Activated CD4-positive, alpha-beta memory T cell treated with anti-CD3 and anti-CD28 coated beads for 36 hours (primary cell): ENCODE data around the gene MYL12B. TPM values are rescaled to one million over a fixed set of nuclear protein-coding genes. Genes with fewer than 3 reads are reported as not detected.

Experiments used
- CTCF ChIA-PET: fragments of 350-600 bp; sonication (Branson Sonifier 250); formaldehyde crosslinking; loops from one replicate; lab custom pipeline; 2021; ENCODE audit warnings: antibody characterized with exemption, inconsistent platforms; lab: Charles Lee
- POLR2A ChIA-PET: fragments of 350-600 bp; sonication (Branson Sonifier 250); formaldehyde crosslinking; loops from one replicate; lab custom pipeline; 2021; ENCODE audit warnings: antibody characterized with exemption; lab: Charles Lee
- DNase-seq: peaks from one replicate; pipeline ENCODE4 v3.0.0-alpha.2; 2020
- H3K27ac Mint-ChIP-seq: one replicate; pipeline ENCODE4 v1.8.0; 2021; ENCODE audit warnings: mixed read lengths
- H3K27me3 Mint-ChIP-seq: one replicate; pipeline ENCODE4 v1.8.0; 2021; ENCODE audit warnings: mixed read lengths
- H3K36me3 Mint-ChIP-seq: one replicate; pipeline ENCODE4 v1.8.0; 2021; ENCODE audit warnings: mixed read lengths
- H3K4me1 Mint-ChIP-seq: one replicate; pipeline ENCODE4 v1.8.0; 2021; ENCODE audit warnings: low read depth, mixed read lengths
- H3K4me3 Mint-ChIP-seq: one replicate; pipeline ENCODE4 v1.8.0; 2021; ENCODE audit warnings: mild to moderate bottlenecking, mixed read lengths
- H3K9me3 Mint-ChIP-seq: one replicate; pipeline ENCODE4 v1.8.0; 2021; ENCODE audit warnings: mixed read lengths
- intact Hi-C: fragments of 100-400 bp; cut with micrococcal nuclease; formaldehyde crosslinking; loops from one replicate; pipeline ENCODE4 v1.15.1; 2023
- total RNA-seq, 2 experiments: library from RNA; stranded (reverse); gene quantifications; one replicate each; pipeline ENCODE4 v1.2.3, GENCODE V29; 2021

The MYL12B gene
- total RNA-seq, 2 experiments from 2014 or later, result 335 to 339 TPM

GRCh38 chr18:3283253-3283863 is 21.4 kb downstream of the MYL12B start:
- no peaks in the 10 kb centered on the region for H3K36me3 Mint-ChIP-seq

GRCh38 chr18:3283908-3284307 is 22.0 kb downstream of the MYL12B start:
- DNase-seq, result no peak
- Mint-ChIP-seq H3K27me3 (no peaks in the 10 kb centered on the region), H3K9me3 (no peaks in the 10 kb centered on the region), H3K4me3 (no peak overlapping the region), H3K27ac (no peak overlapping the region), H3K36me3 (no peaks in the 10 kb centered on the region), H3K4me1 (no peaks in the 10 kb centered on the region)
- intact Hi-C loops, result loop anchor here (5.0 kb wide), 3 partner anchors 38 to 713 kb away; no protein-coding TSS in a partner anchor
- ChIA-PET POLR2A (no interaction called here), CTCF (interaction anchor here (0.7 to 14.6 kb wide), 7 partner anchors 10 to 487 kb away, joined by 3 to 275 read pairs (median 21); no protein-coding TSS in a partner anchor)

More at GRCh38 chr18:3283253-3283863, 21.4 kb downstream of the MYL12B start:
- Mint-ChIP-seq H3K27me3 (no peaks in the 10 kb centered on the region), H3K4me3 (no peak overlapping the region), H3K27ac (no peak overlapping the region), H3K9me3 (no peaks in the 10 kb centered on the region), H3K4me1 (no peaks in the 10 kb centered on the region)
- DNase-seq, result no peak
- intact Hi-C loops, result loop anchor here (5.0 kb wide), 3 partner anchors 39 to 714 kb away; no protein-coding TSS in a partner anchor
- POLR2A ChIA-PET, result no interaction called here
- CTCF ChIA-PET, result interaction anchor here (1.0 to 14.6 kb wide), 7 partner anchors 14 to 488 kb away, joined by 3 to 275 read pairs (median 25); no protein-coding TSS in a partner anchor

- Mint-ChIP-seq H3K36me3 (no peaks in the 10 kb centered on the region), H3K27ac (no peak overlapping the region), H3K27me3 (no peaks in the 10 kb centered on the region), H3K4me1 (no peaks in the 10 kb centered on the region), H3K9me3 (no peaks in the 10 kb centered on the region), H3K4me3 (no peak overlapping the region)
- intact Hi-C loops, result loop anchor here (5.0 kb wide), 3 partner anchors 38 to 713 kb away; no protein-coding TSS in a partner anchor
- DNase-seq, result no peak
- ChIA-PET CTCF (interaction anchor here (0.7 to 14.6 kb wide), 3 partner anchors 9 to 380 kb away, joined by 3 to 275 read pairs (median 40); no protein-coding TSS in a partner anchor), POLR2A (no interaction called here)
These were observed 22.6 kb downstream of the MYL12B start for GRCh38 chr18:3284501-3284900.

GRCh38 chr18:3286159-3286558 is 24.2 kb downstream of the MYL12B start:
- CTCF ChIA-PET, result interaction anchor here (0.6 to 14.6 kb wide), 4 partner anchors 11 to 379 kb away, joined by 3 to 275 read pairs (median 22); no protein-coding TSS in a partner anchor
- POLR2A ChIA-PET, result no interaction called here
- Mint-ChIP-seq H3K4me1 (no peaks in the 10 kb centered on the region), H3K4me3 (no peak overlapping the region), H3K27ac (no peak overlapping the region), H3K9me3 (peaks cover 8% of the 10 kb centered on the region), H3K27me3 (no peaks in the 10 kb centered on the region), H3K36me3 (peaks cover 3% of the 10 kb centered on the region)
- no peak for DNase-seq
- intact Hi-C loops, result no loop called here

- POLR2A ChIA-PET, result no interaction called here
- DNase-seq, result no peak
- peaks cover 8% of the 10 kb centered on the region for H3K4me1 Mint-ChIP-seq
- intact Hi-C loops, result no loop called here
- H3K27me3 Mint-ChIP-seq, result peaks cover 2% of the 10 kb centered on the region
- H3K4me3 Mint-ChIP-seq, result no peak overlapping the region
- peaks cover 16% of the 10 kb centered on the region for H3K9me3 Mint-ChIP-seq
- CTCF ChIA-PET, result interaction anchor here (0.9 to 1.1 kb wide), 2 partner anchors 9 to 301 kb away, joined by 3 read pairs; no protein-coding TSS in a partner anchor
- peaks cover 13% of the 10 kb centered on the region for H3K36me3 Mint-ChIP-seq
- no peak overlapping the region for H3K27ac Mint-ChIP-seq
These were observed 31.4 kb downstream of the MYL12B start for GRCh38 chr18:3293196-3293951.

GRCh38 chr18:3294435-3295080 is 32.6 kb downstream of the MYL12B start:
- H3K27ac Mint-ChIP-seq, result no peak overlapping the region
- peaks cover 5% of the 10 kb centered on the region for H3K27me3 Mint-ChIP-seq
- ChIA-PET CTCF (interaction anchor here (1.2 kb wide), 1 partner anchor 160 kb away, joined by 3 read pairs; no protein-coding TSS in a partner anchor), POLR2A (no interaction called here)
- intact Hi-C loops, result loop anchor here (5.0 kb wide), 1 partner anchor 373 kb away; no protein-coding TSS in a partner anchor
- H3K4me3 Mint-ChIP-seq, result no peak overlapping the region
- DNase-seq, result no peak
- H3K36me3 Mint-ChIP-seq, result peaks cover 13% of the 10 kb centered on the region
- H3K9me3 Mint-ChIP-seq, result peaks cover 19% of the 10 kb centered on the region
- H3K4me1 Mint-ChIP-seq, result peaks cover 8% of the 10 kb centered on the region

- Mint-ChIP-seq H3K4me1 (peaks cover 8% of the 10 kb centered on the region), H3K27ac (peak overlapping the region; percentile 52), H3K27me3 (peaks cover 17% of the 10 kb centered on the region), H3K4me3 (peak overlapping the region; percentile 87), H3K9me3 (peaks cover 4% of the 10 kb centered on the region), H3K36me3 (peaks cover 1% of the 10 kb centered on the region)
- peak; percentile 97 for DNase-seq
- intact Hi-C loops, result loop anchor here (1.0 to 5.0 kb wide), 8 partner anchors 8 to 370 kb away; no protein-coding TSS in a partner anchor
- POLR2A ChIA-PET, result interaction anchor here (0.5 to 1.9 kb wide), 15 partner anchors 18 to 469 kb away, joined by 3 to 7 read pairs (median 4); no protein-coding TSS in a partner anchor
- CTCF ChIA-PET, result interaction anchor here (0.6 to 5.5 kb wide), 54 partner anchors 8 to 771 kb away, joined by 3 to 61 read pairs (median 4); partner anchors contain the start of gene MYL12A
These were observed 35.4 kb downstream of the MYL12B start for GRCh38 chr18:3297025-3297984.

- H3K4me1 Mint-ChIP-seq, result peaks cover 21% of the 10 kb centered on the region
- no peak for DNase-seq
- ChIA-PET POLR2A (no interaction called here), CTCF (interaction anchor here (0.9 to 1.0 kb wide), 2 partner anchors 18 to 360 kb away, joined by 3 to 4 read pairs; no protein-coding TSS in a partner anchor)
- H3K9me3 Mint-ChIP-seq, result no peaks in the 10 kb centered on the region
- no peak overlapping the region for H3K4me3 Mint-ChIP-seq
- H3K36me3 Mint-ChIP-seq, result no peaks in the 10 kb centered on the region
- intact Hi-C loops, result loop anchor here (1.0 to 2.0 kb wide), 11 partner anchors 8 to 320 kb away; partner anchors contain the start of genes MYL12A and TGIF1
- H3K27me3 Mint-ChIP-seq, result peaks cover 18% of the 10 kb centered on the region
- peak overlapping the region; percentile 80 for H3K27ac Mint-ChIP-seq
These were observed 42.9 kb downstream of the MYL12B start for GRCh38 chr18:3304832-3305231.

- peaks cover 15% of the 10 kb centered on the region for H3K27me3 Mint-ChIP-seq
- peak; percentile 77 for DNase-seq
These were observed 43.4 kb downstream of the MYL12B start for GRCh38 chr18:3305354-3305762.

GRCh38 chr18:3305933-3306332 is 44.0 kb downstream of the MYL12B start:
- POLR2A ChIA-PET, result no interaction called here
- peak overlapping the region; percentile 80 for H3K27ac Mint-ChIP-seq
- H3K36me3 Mint-ChIP-seq, result no peaks in the 10 kb centered on the region
- peak overlapping the region; percentile 17 for H3K4me3 Mint-ChIP-seq
- H3K4me1 Mint-ChIP-seq, result peaks cover 21% of the 10 kb centered on the region
- no peaks in the 10 kb centered on the region for H3K9me3 Mint-ChIP-seq
- peaks cover 15% of the 10 kb centered on the region for H3K27me3 Mint-ChIP-seq
- CTCF ChIA-PET, result interaction anchor here (0.6 to 1.7 kb wide), 4 partner anchors 9 to 278 kb away, joined by 3 to 9 read pairs (median 4); no protein-coding TSS in a partner anchor
- intact Hi-C loops, result loop anchor here (1.0 to 2.0 kb wide), 11 partner anchors 9 to 319 kb away; partner anchors contain the start of genes MYL12A and TGIF1
- peak; percentile 29 for DNase-seq

More at GRCh38 chr18:3305354-3305762, 43.4 kb downstream of the MYL12B start:
- ChIA-PET CTCF (interaction anchor here (0.6 to 1.7 kb wide), 4 partner anchors 8 to 359 kb away, joined by 3 to 9 read pairs (median 4); no protein-coding TSS in a partner anchor), POLR2A (no interaction called here)
- H3K9me3 Mint-ChIP-seq, result no peaks in the 10 kb centered on the region
- peak overlapping the region; percentile 80 for H3K27ac Mint-ChIP-seq
- peaks cover 21% of the 10 kb centered on the region for H3K4me1 Mint-ChIP-seq
- no peaks in the 10 kb centered on the region for H3K36me3 Mint-ChIP-seq
- intact Hi-C loops, result loop anchor here (1.0 to 2.0 kb wide), 11 partner anchors 8 to 320 kb away; partner anchors contain the start of genes MYL12A and TGIF1
- H3K4me3 Mint-ChIP-seq, result no peak overlapping the region
